A204.1 (cell line): ENCODE data around the gene PRKCE.

Source experiments
- FAIRE-seq: peaks from 2 replicates; lab custom pipeline; 2012; peaks lifted over from hg19 to GRCh38; lab: Jason Lieb, UNC

Gene PRKCE

DNA sequence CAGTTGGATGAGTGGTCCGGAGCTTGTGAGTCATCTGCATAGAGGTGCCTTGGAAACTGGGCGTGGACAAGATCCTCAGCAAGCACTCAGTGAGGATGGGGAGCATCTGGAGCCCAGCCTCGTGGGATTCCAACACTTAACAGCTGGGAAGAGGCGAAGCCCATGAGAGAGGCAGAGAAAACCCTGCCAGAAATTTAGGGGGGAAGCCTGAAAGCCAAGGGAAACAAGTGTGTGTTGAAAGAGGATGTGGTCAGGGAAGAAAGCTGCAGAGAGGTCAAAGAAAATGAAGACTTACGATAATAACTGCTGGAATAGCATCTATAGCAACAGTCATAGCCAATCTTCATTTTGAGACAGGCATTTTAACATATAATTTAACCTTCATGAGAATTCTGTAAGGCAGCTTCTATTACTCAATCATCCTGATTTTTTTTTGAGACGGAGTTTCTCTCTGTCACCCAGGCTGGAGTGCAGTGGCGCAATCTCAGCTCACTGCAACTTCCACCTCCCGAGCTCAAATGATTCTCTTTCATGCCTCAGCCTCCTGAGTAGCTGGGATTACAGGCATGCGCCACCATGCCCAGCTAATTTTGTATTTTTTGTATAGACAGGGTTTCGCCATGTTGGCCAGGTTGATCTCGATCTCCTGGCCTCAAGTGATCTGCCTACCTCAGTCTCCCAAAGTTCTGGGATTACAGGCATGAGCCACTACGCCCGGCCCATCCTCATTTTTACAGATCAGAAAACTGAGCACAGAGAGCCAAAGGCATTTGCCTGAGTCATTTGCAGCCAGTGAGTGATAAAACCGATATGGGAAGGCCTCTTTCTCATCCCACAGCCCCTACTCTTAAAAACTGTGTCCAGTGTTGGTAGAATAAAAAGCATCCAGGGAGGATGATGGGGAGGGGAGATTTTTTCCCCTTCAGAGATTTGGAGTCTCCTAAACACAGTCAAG is 431.3 kb downstream of the PRKCE start:
- FAIRE-seq, result no peak

DNA sequence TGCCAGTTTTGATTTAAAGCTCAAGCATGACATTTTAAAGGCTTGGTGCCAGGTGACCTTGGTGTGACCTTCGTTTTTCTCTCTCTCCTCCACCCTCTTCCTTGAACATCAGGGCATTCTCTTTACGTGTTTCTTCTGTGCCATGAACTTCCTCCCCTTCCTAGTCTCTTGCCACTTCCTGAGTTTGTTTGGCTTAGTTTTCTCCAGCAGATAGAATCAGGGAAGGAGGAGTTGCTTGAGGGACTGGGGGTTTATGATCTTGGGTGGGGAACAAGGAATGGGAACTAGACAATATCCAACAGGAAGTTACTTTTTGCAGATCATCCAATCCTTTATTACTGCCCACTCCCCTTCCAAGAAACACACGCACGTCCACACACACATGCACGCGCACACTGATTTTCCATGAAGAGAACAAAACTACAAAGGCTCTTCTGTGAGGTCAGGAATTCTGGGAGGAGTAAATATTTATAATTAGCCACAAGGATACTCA is 435.1 kb downstream of the PRKCE start:
- no peak for FAIRE-seq

DNA sequence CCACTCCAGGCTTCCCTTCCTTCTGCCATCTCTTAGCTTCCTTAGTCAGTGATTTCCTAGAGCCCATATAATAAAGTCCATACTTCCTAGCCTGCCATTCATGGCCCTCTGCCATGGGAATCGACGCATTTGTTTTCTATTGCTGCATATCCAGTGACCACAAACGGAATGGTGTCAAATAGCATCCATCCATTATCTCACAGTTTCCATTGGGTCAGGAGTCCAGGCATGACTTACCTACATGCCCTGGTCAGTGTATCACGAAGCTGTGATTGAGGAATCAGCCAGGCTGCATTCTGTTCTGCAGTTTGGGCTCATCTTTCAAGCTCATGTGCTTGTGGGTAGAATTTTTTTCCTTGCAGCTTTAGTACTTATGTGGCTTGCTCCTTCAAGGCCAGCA is 436.0 kb downstream of the PRKCE start:
- FAIRE-seq, result no peak

DNA sequence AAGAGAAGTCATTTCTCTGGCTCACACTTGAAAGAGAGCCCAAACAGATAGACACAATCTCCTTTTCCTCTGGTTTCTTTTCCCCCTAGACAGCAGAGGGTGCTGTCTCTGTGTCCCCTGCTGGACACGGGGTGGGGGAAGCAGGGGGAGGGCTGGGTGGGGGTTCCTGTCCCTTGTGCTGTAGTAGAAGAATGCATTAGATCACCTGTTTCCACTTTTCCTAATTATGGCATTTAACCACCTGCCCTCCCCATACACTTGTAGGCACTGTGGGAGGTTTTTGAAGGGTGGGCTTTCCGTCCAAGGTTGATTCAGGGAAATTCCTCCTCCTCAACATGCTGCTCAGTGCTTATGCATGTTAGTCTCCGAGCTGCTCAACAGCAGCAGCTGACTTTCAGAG is 439.5 kb downstream of the PRKCE start:
- FAIRE-seq, result no peak

DNA sequence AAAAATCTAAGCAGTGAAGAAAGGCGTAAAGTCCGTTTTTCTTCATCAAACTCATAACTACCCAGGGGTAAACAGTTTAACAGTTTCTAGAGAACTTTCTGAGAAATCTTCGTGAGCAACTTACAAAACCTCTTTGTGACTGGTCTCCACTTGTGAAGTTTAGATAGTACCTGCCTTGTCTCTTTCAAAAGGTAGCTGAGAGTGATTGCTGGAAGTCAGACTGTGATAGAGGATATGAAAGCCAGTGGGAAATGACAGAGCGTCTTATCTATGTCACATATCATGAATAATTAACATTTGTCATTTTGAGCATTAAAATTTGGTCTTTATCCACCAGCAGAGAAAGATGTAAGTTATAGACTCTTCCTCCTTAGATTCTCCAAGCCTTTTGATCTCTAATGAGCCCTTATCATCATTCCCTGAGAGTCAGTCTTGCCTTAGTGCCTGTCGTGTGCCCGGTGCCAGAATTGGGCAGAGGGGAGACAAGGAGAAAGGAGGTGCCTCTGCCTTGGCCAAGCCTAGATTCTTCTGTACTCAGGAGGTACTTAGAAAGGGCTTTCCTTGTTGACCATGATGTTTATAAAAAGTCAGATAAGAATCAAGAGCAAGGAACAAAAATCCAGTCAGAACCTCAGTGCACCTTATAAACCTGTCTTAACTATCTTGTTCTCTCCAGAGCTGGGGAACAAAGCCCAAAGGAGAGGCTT is 440.6 kb downstream of the PRKCE start:
- FAIRE-seq, result no peak

DNA sequence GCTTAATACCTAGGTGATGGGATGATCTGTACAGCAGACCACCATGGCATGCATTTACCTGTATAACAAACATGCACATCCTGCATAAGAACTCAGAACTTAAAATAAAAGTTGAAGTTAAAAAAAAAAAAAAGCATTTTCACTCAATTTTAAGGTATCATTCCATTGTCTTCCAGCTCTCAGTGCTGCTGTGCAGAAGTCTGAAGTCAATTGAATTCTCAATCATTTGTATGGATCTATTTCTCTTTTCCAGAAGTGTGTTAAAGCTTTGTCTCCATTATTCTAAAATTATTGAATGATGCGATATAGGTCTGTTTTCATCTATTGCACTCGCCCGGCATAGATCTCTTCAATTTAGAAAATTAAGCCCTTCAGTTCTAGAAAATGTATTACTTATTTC is 443.2 kb downstream of the PRKCE start:
- FAIRE-seq, result no peak

DNA sequence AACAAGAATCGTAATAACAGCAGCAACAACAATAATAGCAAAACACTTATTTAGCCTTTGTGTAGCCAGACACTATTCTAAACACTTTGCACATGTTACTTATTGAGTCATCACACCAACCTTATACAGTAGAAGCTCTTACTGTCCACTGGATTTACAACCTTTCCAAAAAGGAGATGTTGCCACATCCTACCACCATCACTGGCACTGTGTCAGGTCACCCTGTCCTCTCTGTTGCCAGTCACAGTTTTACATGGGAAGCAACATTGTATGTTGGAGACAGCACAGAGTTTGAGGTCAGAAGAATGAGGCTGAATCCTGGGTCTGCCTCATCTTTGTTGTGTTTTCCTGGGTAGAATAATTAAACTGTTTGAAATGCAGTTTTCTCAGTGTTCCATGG is 444.4 kb downstream of the PRKCE start:
- FAIRE-seq, result no peak

DNA sequence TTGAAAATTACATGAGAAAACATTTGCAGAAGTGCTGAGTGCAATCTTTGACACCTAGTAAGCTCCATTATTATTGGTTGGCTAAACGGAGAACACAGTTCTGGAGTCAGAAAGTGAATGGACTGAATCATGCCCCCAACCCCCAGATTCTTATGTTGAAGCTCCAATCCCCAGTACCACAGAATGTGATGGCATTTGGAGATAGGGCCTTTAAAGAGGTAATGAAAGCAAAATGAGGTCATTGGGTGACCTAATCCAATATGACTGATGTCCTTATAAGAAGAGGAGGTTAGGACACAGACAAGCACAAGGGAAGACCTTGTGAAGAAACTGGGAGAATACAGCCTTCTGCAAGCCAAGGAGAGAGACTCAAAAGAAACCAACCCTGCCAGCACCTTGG is 444.8 kb downstream of the PRKCE start:
- FAIRE-seq, result no peak

DNA sequence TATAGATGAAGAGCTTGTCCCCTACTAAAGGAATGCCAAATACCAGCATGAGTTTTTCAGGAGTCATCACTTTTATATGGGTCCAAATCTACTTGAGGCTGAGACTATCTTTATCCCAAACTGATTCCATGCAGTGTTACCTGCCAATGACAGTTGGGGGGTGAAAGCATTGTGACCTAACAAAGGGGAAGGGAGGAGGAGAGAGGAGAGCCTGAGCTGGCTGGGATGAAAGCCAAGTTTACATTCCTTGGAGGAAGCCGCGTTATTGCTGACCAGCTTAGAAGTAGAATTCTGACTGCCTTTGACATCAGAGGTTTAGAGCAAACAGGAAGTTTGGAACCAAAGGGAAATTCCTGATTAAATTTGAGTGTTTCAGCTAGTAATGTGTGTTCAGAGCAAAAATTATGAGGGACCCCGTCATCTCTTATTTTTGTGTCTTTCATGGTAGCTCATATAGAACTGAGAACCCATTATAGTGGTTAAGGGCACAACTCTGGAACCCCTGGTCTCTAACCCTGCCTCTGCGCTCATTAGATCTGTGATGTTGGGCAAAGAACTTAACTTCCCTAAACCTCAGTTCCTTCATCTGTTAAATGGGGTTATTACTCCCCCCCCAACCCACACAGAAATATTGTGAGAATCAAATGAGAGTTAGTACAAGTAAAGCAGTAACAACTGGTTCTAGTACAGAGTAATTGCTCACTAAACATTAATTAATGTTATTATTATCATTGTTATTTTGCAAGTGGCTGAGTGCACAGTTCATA is 446.4 kb downstream of the PRKCE start:
- no peak for FAIRE-seq

DNA sequence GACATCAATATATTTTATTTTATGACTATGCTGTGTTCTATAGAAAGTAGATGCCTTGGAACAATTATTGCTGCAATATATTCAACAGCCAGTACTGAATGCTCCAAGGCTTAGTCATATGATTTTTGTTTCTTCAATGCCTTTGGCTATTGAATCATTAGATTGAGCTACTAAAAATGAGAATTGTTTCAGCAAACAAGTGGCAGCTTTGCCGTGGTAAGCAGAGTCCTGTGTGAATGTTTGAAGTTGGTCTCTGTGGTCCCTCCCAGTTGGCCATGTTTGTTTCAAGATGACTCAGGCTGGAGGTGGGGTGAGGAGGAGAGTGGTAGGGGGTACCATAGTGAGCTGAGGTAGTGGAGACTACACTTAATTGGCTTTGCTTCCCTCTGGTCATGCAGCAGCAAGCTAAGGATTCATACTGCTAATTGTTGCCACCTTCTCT is 447.2 kb downstream of the PRKCE start:
- no peak for FAIRE-seq

DNA sequence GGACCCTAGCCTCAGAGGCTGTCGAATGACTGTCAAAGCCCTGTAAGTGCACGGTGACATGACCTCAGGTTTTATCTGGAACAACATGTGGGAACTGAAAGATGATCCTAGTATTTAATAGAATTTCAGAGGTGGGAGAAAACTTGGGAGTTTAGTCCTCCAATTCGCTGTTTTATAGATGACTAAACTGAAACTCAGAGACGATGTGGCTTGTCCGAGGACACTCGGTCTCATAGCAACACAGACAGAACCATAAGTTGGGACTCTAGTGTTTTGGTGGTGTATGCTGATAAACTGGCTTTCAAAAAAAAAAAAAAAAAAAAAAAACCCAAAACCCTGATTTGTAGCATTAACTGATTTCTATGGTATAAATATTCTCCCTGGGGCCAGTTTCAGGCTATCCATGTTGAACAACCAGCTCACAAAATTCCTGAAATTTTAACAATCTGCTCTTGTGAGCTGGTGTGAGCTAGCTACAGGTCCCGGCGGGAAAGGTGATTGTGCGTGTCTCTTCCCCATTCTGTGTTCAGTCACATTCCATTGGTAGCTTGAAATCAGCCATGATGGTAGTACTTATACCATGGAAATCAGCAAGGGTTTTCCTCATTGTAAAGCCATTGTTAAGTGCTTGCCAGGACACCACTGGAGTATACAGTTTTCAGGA is 450.2 kb downstream of the PRKCE start:
- no peak for FAIRE-seq

DNA sequence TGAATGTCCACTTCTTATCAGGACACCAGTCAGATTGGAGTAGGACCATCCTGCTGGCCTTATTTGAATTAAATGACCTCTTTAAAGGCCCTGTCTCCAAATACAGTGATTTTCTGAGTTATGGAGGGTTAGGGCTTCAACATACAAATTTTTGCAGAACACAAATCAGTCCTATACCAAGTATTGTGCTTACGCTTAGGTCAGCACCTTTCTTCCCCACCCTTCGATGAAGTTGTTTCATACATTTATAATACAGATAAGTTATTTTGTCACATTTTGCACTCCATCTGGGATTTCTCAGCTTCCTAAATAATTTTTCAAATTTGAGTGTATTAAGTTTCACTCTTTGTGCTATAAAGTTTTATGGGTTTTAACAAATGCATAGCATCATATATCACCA is 455.2 kb downstream of the PRKCE start:
- no peak for FAIRE-seq

DNA sequence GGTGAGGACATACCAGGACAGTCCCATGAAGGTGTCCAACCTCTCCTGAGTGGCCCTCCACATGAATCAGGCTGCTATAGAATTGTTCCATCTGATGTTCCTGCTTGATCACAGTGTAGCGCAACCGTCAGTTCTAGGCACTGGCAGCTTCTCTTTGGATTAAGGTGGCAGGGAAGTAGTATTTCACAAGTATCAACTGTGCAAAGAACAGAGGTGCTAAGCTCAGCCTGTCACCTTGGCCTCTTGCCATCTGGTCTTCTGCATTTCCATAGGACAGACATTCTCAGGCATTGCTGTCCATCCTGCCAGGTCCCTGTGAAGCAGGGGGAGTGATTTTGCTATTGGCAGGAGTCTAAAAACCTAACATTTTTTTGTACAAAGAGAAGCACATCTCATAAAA is 463.5 kb downstream of the PRKCE start:
- FAIRE-seq, result no peak

DNA sequence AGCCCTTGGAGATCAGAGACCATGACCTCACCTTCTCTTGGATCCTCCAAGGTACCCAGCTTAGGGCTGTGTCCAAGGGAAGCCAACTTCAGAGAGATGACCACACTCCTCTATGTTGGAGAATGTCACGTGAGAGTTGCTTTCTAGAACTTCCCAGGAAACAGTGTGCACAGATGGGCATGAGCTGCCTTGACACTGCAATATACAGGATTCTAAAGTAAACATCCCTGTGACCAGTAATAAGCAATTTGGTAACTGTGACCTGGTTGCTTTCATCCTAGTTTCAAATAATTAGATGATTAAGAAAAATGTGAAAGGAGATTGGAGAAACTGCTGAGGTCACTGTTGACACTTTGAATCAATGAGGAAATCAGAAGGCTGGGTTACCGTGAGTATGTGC is 464.7 kb downstream of the PRKCE start:
- no peak for FAIRE-seq

DNA sequence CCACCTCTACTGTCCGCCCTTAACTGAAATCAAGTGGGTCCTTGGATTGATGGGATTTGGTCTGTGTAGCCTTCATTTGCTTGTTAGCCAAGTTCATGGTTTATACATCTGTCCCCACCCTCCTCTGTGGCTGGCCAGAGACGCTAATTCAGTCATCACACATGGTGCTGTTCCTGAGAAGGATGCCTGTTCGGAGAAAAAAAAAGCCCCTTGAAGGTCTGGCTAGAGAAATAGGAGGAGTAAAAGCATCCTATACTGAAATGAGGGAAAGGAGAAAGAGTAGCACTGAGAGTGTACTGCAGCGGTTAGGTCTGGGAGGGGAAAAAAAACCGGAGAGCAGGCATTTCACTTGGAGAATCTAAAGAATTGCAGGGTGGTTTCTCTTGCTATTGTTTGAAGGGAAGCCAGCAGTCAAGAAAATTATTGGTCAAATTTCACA is 465.1 kb downstream of the PRKCE start:
- FAIRE-seq, result no peak

DNA sequence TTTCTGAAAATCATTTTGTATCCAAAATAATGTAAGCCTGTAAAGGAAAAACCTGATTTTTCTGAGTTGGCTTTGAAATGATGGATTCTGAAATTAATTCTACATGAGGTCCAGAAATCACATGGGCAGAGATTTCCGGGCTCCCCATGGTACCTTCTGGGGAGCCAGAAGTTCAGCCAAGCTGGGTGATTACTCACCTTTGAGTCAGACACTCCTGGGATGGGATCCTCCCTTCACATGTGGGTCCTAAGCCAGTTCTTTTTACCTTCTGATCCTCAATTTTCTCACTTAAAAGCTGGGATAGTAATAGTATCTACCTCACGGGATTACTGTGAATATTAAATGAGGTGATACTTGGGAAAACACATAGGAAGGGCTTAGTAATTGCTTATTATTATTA is 465.9 kb downstream of the PRKCE start:
- FAIRE-seq, result no peak

DNA sequence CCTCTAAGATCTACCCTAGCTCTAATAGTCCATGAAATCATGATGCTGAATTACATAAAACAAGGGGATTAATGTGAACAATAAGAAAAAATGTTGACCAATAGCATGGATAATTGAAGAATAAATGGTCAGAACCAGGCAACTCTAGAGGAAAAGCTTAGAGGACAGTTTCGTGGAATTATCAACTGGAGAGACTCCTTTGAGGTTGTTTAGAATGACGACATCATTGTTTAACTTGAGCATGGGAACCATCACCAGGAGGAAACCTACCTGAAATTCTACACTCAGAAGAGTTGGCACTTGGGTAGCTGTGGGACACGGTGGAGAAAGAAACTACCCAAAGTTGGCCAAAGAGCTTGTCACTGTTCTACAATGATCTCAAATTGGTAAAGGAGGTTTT is 466.5 kb downstream of the PRKCE start:
- no peak for FAIRE-seq

DNA sequence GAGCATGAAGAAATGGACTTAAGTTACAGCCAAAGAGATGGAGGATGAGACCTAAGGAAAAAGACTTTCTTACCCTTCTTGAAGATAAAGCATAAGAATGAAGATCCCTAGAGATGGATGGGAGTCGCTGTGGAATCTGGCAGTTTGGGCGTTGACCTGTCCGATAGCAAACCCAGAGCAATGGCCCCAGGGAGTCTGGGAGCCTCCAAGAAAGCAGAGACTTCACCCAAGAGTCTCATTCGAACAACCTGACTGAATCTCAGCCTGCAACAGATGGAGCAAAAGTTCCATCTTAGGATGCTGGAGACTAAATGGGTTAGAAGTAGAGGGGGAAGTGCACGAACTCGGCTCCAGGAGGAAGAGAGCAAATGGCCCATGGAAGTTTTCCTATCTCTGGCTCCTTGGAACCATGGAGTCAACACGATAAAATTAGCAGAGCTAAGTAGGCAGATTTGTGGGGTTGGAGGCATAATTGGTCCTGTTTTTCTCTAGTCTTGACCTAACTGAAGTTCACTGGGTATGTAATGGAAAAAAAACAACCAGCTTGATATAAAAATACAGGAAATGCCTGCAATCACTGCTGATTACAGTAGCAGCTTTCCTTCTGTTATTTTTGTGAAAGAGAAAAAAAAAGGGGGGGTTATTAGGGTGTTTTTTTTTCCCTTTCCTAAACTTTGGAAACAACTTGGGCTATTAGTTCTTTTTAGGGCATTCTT is 467.3 kb downstream of the PRKCE start:
- FAIRE-seq, result no peak

DNA sequence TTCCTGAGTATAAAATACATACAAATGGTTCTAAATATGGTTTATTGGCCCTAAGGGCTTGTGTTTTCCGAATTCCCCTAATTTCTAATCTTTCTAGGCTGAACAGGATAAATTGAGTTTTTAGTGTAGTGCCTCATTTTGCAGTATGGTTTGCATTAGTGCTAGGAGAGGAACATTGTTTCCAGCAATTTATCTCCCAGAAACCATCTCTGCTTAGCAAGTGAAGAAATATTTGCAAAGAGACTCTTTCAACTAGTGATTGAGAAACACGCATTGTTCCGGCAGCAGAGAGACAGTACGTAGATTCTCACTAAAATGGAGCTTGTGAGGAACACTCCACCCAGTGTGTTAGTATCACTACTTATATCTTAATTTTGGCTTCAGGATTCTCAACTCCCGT is 468.0 kb downstream of the PRKCE start:
- no peak for FAIRE-seq

DNA sequence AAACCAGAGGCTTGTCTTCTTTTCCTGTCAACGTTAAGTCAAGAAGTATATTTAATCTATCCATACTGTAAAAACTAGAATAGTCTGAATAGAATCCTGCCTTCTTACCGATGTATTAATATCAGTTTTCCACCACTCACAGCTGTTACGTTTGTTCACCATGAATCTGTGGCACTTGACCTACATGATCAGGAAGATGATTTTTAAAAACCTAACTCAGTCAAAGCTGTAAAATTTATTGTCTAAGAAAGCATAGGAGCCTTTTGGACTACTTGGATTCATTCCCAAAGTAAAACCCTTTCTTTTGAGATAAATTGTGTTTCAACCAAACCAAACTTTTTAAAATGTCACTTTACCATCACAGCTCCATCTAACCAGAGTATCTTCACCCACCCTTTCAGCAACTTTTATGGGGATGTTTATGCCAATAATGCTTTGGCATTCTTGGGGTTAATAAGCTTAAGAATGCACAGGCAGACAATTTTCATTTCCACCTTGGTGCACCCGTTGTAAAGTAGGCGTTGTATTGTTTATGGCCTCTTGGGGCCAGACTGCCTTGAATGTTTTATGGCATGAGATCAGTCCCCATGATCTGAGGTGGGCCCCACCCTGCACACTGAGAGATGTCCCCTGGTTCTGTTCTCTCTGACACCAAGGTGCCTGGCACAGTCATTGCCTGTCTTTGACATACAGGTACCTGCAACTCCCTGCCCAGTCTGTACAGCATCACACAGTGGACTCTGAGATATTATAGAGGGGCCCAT is 469.5 kb downstream of the PRKCE start:
- no peak for FAIRE-seq
